AG09319 (cell line): ENCODE measurements around the gene MSMP.

Experiments
- DNase-seq: peaks from one replicate; pipeline ENCODE4 v3.0.0-alpha.2; 2010; ENCODE audit warnings: low read depth; ENCODE audit errors: extremely low read depth
- CTCF ChIP-seq: IDR thresholded peaks from 2 replicates; pipeline ENCODE4 v1.5.1; 2011; ENCODE audit warnings: low read depth, mild to moderate bottlenecking, inconsistent platforms, low read length, moderate library complexity

Gene MSMP

GRCh38 chr9:35736201-35736633 is 17.9 kb downstream of the MSMP start:
- DNase-seq: peak; percentile 50
- peak; percentile 93 for TF ChIP-seq CTCF

GRCh38 chr9:35734096-35734495 is 20.0 kb downstream of the MSMP start:
- DNase-seq: no peak
- TF ChIP-seq CTCF: no peak

- no peak; the same call in 1 of the 2 replicates for TF ChIP-seq CTCF
- no peak for DNase-seq
Observed at GRCh38 chr9:35732800-35733541, 21.1 kb downstream of the MSMP start.

GRCh38 chr9:35732185-35732799 is 21.8 kb downstream of the MSMP start, which contains the start of the genes CREB3 and TLN1:
Gene CREB3 (plus strand): TSS chr9:35732666. CDS start chr9:35732773, 107 bp downstream.
Gene TLN1 (minus strand): TSS chr9:35732195. CDS start chr9:35725694, 6,501 bp downstream.
- TF ChIP-seq CTCF: peak; percentile 1
- peak; percentile 98 for DNase-seq

GRCh38 chr9:35731415-35732184 is 22.5 kb downstream of the MSMP start:
- DNase-seq: no peak
- TF ChIP-seq CTCF: no peak

GRCh38 chr9:35730486-35730854 is 23.6 kb downstream of the MSMP start:
- TF ChIP-seq CTCF: no peak
- no peak for DNase-seq
